Endothelial cell of umbilical vein (primary cell): ENCODE measurements around the gene FAM136A.

Source experiments
- CTCF ChIP-seq, 2 donors: IDR thresholded peaks; 1 replicate in 1 of 2; 2 replicates in 1 of 2; pipeline ENCODE4 v1.5.1; 2011; ENCODE audit warnings: low read length in 2 of 2, mild to moderate bottlenecking in 2 of 2, moderate library complexity in 2 of 2, control low read depth in 1 of 2, inconsistent platforms in 1 of 2, low read depth in 1 of 2; ENCODE audit not compliant: insufficient read depth in 1 of 2; ENCODE audit errors: extremely low read depth in 1 of 2
- EZH2 ChIP-seq: IDR thresholded peaks from 2 replicates; pipeline ENCODE4 v1.6.1; 2012; ENCODE audit warnings: borderline replicate concordance, low read depth, mild to moderate bottlenecking, moderate library complexity, low read length, inconsistent platforms; ENCODE audit not compliant: severe bottlenecking
- GATA2 ChIP-seq: IDR thresholded peaks from 2 replicates; pipeline ENCODE4 v1.7.0; 2011; ENCODE audit warnings: low read depth, mild to moderate bottlenecking, moderate library complexity, mixed read lengths, low read length; ENCODE audit not compliant: insufficient read length, insufficient read depth
- JUN ChIP-seq: IDR thresholded peaks from 2 replicates; pipeline ENCODE4 v1.6.1; 2011; ENCODE audit warnings: borderline replicate concordance, low read depth; ENCODE audit not compliant: insufficient read length, insufficient read depth
- MAX ChIP-seq: IDR thresholded peaks from 2 replicates; pipeline ENCODE4 v1.6.1; 2011; ENCODE audit not compliant: insufficient read depth, insufficient read length
- MYC ChIP-seq: IDR thresholded peaks from one replicate; pipeline ENCODE4 v1.6.1; 2011; ENCODE audit warnings: mild to moderate bottlenecking, low read depth, low read length
- POLR2A ChIP-seq: IDR thresholded peaks from 2 replicates; pipeline ENCODE4 v1.6.1; 2012; ENCODE audit warnings: low read depth, mild to moderate bottlenecking, control low read depth, low read length
- POLR2AphosphoS5 ChIP-seq: IDR thresholded peaks from 2 replicates; pipeline ENCODE4 v1.6.1; 2012; ENCODE audit warnings: low read depth, mild to moderate bottlenecking, control low read depth, low read length, moderate library complexity; ENCODE audit not compliant: insufficient read depth

DNA sequence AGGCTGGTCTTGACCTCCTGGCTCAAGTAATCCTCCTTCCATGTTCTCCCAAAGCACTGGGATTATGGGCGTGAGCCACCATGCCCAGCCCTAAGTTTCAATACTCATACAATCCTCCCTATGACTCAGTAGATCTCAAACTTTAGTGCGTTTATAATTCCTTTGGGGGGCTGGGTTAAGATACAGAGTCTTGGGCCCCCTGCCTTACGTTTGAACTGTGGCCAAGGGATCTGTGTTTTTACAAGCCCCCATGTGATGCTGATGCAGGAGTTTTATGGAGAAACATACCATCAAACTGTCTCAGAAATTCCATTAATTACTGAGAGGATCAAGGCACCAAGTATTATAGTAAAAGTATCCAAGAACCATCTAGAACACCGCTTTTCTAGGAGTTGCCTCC lies 38.2 kb upstream of the FAM136A start:
- no peak for TF ChIP-seq POLR2A
- TF ChIP-seq POLR2AphosphoS5, result no peak
- no peak for TF ChIP-seq CTCF (IDR thresholded peaks at IDR 0.05; ENCODE audit: extremely low read depth in 1 of 2, insufficient read depth in 1 of 2, low read depth in 1 of 2, low read length in 2 of 2)
- no peak for TF ChIP-seq JUN
- TF ChIP-seq MYC, result no peak
- no peak for TF ChIP-seq EZH2
- no peak for TF ChIP-seq MAX
- TF ChIP-seq GATA2, result no peak
